Lung microvascular endothelial cell (primary cell): Measurements from ENCODE around the gene RLIM. TPM values are rescaled to one million over a fixed set of nuclear protein-coding genes. Genes with fewer than 3 reads are reported as not detected.
"Not testable (repeated sequence)": the region's sequence is repeated elsewhere in the genome, so short reads cannot be mapped to it uniquely, and the experiment has no call there.

Experiments
- DNase-seq, 2 donors: peaks; one replicate each; pipeline versions ENCODE4 v3.0.0 to v3.0.0-alpha.2; 2010; ENCODE audit warnings: low read depth in 2 of 2
- total RNA-seq: library from RNA; depleted of rRNA; stranded (reverse); fragments of >200 nt; gene quantifications from 2 replicates; pipeline ENCODE4 v1.2.1, GENCODE V29; 2014

RLIM gene, protein sequence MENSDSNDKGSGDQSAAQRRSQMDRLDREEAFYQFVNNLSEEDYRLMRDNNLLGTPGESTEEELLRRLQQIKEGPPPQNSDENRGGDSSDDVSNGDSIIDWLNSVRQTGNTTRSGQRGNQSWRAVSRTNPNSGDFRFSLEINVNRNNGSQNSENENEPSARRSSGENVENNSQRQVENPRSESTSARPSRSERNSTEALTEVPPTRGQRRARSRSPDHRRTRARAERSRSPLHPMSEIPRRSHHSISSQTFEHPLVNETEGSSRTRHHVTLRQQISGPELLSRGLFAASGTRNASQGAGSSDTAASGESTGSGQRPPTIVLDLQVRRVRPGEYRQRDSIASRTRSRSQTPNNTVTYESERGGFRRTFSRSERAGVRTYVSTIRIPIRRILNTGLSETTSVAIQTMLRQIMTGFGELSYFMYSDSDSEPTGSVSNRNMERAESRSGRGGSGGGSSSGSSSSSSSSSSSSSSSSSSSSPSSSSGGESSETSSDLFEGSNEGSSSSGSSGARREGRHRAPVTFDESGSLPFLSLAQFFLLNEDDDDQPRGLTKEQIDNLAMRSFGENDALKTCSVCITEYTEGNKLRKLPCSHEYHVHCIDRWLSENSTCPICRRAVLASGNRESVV
- 29.4 and 37.7 TPM in 2 replicates for total RNA-seq

DNA sequence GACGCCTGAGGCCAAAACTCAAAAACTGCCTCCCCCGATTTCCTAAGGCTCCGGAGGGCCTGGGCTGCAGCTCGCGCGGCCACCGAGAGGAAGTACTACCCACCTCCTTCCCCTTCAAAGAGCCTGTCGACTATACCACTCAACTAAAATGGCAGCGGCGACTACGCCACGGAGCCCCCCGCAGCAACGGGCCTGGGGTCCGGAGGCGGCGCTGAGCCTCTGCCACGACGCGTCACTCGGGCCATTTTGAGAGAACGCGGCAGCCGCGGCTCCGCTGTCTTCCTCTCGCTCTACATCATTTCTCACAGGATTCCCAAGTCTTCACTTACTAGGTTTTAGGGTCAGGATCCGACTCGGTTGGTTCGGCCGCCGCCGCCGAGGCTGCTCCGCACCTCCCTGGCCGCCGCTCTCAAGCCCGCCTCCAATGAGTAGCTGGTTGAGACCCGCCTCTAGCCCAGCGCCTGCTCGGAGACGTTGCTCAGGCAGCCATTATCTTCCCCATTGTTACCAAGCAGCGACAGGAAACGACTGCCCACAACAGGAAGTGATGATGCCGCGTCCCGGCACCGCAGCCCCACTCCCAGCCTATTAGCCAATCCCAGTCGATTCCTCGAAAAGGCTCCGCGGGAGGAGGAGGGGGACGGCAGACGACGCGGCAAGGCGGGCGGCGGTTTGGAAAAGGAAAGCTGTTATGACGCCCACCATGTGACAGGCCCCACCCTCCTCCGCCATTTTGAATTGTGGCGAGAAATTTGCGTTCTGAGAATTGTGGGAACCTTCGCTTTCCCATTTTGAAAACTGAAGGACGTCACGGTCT lies at the start of gene RLIM:
RLIM (minus strand) TSS at position 532 of the 817 bp plus-strand sequence. CDS start 18,647 bp downstream, outside the sequence.
- DNase-seq = peak; percentile 96 to 97

DNA sequence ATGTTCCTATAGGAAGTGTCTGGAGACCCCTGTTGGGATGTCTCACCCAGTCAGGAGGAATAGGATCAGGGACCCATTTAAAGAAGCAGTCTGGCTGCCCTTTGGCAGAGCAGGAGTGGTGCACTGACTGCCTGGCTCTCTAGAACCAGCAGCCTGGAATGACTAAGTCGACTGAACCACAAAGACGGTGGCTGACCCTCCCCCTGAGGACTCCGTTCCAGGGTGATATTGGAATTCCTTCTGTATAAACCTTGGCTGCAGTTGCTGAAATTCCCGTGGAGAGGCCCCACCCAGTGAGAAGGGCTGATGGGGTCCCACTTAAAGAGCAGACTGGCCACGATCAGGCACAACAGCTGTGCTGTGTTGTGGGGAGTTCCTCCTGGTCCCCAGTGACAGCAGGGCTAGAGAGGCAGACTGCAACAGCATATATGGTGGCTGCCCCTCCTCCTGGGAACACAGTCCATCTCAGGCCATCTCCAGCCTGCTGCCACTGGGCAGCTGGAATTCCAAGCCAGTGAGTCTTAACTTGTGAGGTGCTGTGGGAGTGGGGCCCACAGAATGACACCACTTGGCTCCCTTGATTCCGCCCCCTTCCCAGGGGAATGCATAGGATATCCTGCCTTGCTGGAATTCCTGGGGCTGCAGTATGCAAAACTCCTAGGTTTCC lies 41.8 kb upstream of the RLIM start:
- no peak for DNase-seq

DNA sequence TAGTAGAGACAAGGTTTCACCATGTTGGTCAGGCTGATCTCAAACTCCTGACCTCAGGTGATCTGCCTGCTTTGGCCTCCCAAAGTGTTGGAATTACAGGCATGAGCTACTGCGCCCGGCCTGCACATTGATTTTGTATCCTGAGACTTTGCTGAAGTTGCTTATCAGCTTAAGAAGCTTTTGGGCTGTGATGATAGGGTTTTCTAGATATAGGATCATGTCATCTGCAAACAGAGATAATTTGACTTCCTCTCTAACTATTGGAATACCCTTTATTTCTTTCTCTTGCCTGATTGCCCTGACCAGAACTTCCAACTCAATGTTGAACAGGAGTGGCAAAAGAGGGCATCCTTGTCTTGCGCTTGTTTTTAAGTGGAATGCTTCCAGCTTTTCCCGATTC lies 40.5 kb upstream of the RLIM start:
- not testable (repeated sequence) for DNase-seq

DNA sequence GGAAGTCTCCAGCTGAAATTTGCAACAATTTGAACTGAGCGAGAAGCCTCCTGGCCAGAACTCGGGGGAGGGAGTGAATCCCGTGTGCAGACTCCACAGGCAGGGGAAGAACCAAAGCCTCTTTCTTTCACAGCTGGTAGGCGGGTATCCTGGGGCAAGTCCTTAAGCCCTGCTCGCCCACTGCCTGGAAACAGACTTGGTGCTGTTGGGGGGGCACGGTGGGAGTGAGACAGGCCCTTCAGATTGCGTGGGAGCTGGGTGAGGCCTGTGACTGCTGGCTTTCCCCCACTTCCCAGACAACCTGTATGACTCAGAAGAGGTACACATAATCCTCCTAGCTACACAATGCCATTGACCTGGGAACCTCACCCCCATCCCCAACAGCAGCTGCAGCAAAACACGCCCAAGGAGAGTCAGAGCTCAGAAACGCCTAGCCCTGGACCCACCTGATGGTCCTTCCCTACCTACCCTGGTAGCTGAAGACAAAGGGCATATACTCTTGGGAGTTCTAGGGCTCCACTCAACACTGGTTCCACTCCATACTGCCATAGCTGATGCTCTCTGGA lies 22.4 kb upstream of the RLIM start:
- DNase-seq = no peak

DNA sequence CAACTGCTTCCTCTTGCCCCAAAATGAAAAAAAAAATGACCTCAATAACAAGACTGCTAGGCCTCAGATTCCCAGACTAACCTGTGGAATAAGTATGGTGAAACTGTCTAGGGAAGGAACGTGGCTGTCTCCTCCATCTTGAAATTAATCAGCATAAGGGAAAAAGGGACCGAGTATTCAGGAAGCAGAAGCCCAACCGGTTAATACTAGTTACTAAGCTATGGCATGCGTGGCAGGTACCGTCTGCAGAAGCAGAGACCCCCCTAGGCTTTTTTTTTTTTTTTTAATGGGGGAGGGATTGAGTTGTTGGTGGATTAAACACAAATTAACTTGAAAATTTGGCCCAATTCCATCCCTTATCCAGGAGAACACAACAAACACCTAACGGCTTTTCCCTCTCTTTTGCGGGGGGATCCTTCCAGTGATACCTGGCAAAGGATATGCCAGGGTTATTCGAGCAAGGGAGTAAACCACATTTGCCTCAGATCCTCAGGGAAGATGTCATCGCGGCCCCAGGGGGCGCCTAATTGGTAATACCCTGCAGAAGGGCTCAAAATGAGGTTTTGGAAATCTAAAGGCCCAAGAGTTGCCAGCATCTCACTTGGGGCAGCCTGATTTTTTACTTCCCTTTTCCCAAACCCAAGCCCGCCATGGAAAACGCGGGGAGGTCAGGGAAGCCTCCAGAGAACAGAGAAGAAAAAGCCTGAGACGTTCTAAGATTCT lies 893 bp downstream of the RLIM start:
- peak; percentile 38 to 51 for DNase-seq

DNA sequence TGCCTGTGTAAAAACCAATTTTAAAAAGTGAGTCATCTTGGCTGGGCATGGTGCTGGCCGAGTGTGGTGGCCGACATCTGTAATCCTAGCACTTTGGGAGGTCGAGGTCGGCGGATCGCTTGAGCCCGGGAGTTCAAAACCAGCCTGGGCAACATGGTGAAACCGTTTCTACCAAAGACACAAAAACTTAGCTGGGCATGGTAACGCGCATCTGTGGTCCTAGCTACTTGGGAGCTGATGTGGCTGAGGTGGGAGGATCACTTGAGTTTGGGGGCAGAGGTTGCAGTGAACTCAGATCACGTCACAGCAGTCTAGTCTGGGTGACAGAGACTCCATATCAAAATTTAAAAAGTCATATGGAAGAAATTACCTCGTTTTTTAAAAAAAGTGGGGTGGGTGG lies 7.6 kb downstream of the RLIM start:
- DNase-seq = no peak

DNA sequence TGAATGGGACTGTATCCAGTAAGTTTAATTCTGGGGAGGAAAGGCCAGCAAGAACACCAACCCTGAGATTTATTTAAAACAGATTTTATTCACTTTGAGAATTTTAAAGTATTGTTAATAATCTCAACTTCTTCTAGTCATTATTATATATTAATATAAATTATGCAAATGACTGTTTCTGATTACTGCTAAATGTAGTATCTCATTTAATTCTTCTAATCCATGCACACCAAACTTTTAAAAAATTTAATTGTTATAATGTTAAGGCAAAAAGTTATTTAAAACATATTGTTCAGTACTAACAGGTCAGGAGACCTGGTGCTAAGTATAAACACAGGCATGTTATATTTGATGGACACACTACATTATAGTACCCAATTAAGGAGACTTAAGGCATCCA lies 8.1 kb downstream of the RLIM start:
- no peak for DNase-seq

DNA sequence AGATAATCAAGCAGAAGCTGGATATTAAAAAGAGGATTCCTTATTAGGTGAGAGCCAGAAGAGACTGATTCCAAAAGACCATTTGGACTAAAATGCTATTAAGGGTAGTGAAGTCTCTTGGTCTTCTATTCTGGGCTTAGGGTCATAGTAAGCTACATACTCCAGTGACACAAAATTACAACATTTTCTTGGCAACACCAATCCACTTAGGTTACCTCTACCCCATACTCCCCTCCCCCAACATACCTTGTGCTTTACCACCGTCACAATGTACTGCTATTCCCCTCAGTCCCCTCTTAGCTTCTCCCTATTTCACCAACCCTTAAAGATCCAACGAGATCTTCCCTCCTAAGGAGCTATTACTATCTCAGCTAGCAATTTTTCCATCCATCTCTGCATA lies 11.4 kb downstream of the RLIM start:
- no peak for DNase-seq

DNA sequence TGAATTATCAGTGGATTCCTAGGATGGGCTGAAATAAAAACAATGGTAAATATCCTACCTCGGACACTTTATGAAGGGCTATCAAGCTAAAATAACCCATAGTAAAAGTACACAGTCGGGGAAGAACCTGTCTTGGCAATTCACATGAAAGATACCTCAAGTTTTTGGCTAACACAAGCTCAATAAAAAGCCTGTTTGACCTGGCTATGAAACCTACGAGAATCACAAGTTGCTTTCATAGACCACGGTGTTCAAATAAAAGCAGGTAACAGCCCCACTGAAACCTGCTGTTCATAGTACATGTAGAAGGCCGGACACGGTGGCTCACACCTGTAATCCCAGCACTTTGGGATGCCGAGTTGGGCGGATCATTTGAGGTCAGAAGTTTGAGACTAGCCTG lies 12.3 kb downstream of the RLIM start:
- DNase-seq = no peak

DNA sequence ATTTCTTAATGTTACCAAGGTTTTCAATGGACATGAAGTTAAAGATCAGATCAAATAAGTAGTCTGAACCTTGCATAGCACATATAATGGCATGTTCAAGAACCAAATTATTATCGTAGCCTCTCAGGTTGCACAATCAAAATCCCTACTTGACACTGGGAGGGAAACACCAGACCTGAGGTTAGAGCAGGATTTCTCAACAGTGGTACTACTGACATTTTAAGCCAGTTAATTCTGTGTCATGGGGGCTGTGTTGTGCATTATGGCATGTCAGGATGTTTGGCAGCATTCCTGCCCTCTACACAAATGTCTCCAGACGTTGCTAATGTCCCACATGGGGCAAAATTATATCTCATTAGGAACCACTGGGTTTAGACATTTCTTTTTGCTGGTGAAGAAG lies 20.8 kb downstream of the RLIM start:
- no peak for DNase-seq

DNA sequence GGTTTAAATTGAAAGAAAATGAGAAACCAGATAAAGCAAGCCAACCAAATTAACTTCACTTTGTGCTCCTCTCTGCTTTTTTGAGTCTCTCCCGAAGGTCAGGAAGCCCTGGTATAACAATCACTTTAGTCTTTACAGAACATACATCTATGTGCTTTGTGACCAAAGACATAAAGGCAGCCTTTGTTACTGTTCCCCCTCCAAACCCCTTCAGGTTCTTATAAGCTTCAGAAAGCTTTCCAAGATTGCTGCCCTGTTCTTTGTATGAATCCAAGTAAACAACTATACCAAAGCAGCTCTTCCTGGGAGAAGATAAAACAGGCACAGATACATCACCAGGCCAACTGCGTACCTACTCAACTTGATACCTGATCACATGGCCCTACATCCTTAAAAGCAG lies 28.7 kb downstream of the RLIM start:
- DNase-seq = no peak

DNA sequence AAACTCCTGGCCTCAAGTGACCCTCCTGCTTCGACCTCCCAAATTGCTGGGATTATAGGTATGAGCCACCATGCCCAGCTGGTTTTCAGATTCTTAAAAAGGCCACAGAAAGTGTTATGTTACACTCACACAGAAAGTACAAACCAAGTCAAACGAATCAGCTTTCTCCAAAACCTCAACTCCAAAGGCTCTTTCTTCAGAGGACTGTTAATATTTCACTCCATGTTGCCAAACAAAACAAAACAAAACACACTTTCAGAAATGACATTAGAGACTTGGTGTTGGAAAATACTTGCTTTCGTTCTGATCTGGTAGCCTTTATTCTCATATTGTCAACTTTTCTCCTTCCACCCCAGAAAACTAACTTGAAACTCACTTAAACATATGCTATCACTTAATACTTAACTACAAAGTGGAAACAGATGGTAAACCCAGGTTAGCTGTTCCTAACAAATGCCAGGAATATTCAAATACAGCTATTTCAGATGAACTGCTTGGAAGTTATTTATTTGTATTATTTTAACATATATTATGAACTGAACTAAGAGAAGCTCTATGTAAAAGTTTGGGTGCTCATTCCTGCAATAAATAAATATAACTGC lies 34.7 kb downstream of the RLIM start:
- DNase-seq = no peak

DNA sequence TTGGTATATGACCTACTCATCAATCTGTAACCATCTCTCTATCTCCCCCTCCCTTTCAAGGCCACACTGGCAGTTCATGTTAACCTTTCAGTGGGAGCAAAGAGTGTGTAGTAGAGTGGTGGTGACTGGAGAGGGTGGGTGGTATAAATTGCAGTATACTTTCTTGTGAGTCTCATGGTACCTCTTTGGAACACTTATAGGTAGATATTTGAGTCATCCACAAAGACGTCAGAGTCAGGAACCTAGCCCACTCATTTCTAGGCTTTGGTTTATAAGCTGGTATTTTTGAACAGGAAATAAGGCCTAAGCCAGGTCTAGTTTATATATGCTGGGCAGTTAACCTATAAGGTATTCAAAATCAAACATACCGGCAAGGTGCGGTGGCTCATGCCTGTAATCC lies 36.3 kb downstream of the RLIM start:
- no peak for DNase-seq

DNA sequence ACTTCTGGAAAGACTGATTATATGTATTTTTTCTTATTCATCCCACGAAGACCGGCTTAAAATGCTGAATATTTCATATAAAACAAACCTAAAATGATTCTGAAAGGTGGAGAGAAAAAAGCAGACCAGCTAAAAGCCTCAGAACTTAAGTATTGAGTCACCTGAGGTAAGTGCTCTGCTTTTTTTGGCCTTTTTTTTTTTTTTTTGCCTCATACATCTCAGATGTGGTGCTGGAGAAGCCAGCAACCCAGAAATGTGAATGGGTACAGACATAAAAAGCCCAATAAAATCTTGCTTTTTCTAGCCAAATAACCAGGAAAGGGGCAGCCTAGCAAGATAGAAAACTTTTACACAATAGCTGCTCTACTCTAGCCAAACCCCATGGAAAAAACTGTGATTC lies 57.0 kb downstream of the RLIM start:
- DNase-seq = no peak

DNA sequence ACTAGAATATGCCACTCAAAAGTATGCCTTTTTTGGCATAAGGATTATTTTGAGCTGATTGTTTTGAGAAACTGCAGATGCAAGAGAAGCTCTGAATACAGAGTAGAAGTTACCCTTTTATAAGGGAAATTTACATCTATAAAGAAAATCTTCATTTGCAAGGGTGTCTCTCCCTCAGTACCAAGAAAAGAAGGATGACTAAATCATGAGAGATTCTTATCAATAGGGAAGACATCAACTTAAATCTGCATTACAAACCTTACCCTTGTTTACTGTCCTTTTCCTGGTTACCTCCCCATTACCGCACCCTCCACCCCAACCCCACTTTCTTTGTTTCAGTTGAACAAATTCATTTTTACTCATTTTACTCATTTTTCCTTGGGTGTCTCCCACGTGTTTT lies 62.5 kb downstream of the RLIM start:
- DNase-seq = no peak

DNA sequence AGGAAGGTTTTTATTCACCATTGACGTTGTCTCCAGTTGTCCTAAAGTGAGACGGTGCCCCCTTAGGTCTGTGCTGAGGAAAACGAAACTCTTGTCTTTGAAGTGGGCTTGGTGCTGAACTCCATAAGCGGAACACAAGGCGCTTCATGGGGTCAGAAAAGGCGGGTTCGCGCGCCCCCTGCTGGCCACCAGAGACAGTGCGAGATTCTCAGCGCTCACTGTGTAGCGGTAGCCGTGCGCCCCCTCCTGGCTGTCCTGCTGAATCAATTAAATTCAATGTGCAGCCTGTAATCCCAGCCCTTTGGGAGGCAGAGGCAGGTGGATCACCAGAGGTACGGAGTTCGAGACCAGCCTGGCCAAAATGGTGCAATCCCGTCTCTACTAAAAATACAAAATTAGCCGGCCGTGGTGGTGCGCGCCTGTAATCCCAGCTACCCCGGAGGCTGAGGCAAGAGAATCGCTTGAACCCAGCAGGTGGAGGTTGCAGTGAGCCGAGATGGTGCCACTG lies 64.1 kb downstream of the RLIM start:
- DNase-seq = peak; percentile 77 to 82

DNA sequence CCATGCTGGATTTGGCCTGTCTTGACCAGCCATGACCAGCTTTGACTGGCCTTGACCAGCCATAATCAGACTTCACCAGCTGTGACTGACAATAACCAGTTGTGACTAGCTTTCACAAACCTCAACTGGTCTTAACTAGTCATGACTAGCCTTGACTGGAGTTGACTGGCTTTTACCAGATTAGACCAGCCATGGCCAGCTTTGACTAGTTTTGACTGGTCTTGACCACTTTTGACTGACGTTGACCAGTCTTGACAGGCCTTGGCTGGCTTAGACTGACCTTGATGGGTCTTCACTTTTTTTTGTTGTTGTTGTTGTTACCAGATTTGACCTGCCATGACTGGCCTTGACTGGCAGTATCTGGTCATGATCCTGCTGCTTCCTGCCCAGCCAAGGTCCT lies 67.4 kb downstream of the RLIM start:
- DNase-seq = no peak

DNA sequence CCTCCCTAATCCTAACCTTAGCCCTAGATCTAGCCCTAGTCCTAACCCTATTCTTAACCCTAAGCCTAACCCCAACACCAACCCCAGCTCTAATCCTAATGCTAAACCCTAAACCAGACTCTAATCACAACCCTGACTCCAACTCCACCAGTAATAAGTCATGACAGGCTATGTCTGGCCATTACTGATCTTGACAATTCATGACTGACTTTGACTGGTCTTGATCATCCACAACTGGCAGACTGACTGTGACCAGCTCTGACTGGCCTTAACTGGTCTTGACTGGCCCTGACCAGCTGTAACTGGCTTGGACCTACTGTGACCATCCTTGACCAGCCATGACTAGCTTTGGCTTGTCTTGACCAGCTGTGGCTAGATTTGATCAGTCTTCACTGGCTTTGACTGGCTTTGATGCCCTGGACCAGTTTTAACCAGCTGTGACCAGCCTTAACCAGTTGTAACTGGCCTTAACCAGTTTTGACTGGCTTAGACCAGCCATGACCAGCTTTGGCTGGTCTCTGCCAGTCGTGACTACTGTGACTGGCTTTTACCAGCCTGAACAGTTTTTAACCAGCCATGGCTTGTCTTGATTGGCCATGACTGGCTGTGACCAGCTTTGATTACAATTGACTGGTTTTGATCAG lies 68.4 kb downstream of the RLIM start:
- DNase-seq = no peak

DNA sequence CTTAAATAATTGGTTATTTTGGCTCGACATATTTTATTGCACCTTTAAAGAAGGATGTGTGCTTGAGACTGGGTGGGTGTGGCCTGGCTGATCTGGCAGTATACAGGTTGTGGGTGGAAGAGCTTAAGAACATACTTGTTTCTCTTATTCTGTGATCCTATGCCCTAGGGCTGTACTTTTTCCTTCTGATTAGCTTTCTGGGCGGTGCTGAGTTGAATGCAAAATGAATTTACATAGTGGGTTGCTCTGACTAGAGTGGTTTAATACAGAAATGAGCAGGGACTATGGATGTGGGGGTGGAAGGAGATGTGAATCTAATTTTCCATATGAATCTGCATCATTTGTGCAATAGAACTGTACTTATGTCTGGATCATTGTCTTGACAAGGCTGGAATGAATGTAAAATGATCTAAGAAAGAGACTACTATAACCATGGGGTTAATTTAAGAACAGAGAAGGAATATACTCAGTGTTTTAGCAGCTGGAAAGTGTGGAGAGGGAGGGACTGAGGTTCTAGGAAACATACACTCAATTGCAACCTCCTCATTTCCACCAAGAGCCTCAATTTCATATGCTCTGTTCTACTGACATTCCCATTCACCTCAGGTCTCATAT lies 73.7 kb downstream of the RLIM start:
- DNase-seq = no peak
